SU-DHL-6 (cell line): ENCODE measurements around the gene ZSWIM3.

Experiments used
- EZH2phosphoT487 ChIP-seq: fragments of 200-600 bp; sonication (generic), shearing (Covaris generic); conservative IDR thresholded peaks from 2 replicates; pipeline ENCODE4 v1.6.1; 2018; ENCODE audit warnings: mild to moderate bottlenecking, antibody characterized with exemption, low read length, moderate library complexity, mixed read lengths
- TF ChIP-seq, protein P1 (sequence below): fragments of 200-600 bp; sonication (generic); IDR thresholded peaks from one replicate; pipeline ENCODE4 v1.5.1; 2017; ENCODE audit warnings: antibody characterized with exemption, mild to moderate bottlenecking, low read length, moderate library complexity; ENCODE audit not compliant: insufficient read depth, poor library complexity, severe bottlenecking

DNA sequence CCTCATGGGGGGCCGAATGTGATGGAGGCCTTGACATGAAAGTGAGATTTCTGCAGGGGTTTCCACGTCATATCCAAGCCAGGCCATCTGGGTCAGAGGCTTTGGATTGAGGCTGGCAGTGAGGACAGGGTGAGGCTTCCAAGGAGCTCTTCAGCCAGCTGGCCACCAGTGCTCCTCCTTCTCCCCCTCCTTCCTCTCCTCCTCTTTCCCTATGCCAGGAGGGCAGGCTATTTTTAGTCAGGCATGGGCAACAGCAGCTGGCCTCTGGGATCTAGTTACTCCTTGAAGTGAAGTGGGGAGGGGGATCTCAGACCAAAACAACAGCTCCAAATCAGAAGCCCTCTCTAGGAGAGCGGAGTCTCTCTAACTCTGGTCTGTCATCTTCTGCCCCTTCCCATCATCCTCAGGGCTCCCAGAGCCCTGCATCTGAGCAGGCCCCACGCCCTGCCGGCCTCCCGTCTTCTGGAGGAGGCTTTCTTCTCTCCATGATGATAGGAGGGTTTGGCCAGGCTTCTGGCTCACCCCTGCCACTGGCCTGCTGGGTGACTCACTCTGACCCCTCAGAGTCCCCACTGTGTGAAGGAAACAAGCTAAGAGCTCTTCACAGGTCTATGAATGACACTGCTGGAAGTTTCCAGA, 30.9 kb upstream of the ZSWIM3 start:
- TF ChIP-seq, protein P1, sequence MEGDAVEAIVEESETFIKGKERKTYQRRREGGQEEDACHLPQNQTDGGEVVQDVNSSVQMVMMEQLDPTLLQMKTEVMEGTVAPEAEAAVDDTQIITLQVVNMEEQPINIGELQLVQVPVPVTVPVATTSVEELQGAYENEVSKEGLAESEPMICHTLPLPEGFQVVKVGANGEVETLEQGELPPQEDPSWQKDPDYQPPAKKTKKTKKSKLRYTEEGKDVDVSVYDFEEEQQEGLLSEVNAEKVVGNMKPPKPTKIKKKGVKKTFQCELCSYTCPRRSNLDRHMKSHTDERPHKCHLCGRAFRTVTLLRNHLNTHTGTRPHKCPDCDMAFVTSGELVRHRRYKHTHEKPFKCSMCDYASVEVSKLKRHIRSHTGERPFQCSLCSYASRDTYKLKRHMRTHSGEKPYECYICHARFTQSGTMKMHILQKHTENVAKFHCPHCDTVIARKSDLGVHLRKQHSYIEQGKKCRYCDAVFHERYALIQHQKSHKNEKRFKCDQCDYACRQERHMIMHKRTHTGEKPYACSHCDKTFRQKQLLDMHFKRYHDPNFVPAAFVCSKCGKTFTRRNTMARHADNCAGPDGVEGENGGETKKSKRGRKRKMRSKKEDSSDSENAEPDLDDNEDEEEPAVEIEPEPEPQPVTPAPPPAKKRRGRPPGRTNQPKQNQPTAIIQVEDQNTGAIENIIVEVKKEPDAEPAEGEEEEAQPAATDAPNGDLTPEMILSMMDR = no peak
- TF ChIP-seq EZH2phosphoT487 = no peak
